ENCODE data around the gene ANTXR1.

GRCh38 chr2:69157441-69157840, 144.5 kb downstream of the ANTXR1 start:
- TF ChIP-seq CTCF (conservative IDR thresholded peaks at IDR 0.05; ENCODE audit: low read depth, low read length): no peak
- TF ChIP-seq EZH2 (IDR thresholded peaks at IDR 0.05; ENCODE audit: borderline replicate concordance, low read depth, low read length, poor library complexity, severe bottlenecking): no peak

All from A673 (cell line).